AG10803 (cell line): ENCODE data around the gene CXCR2.

ENCODE experiments used
- DNase-seq: peaks from one replicate; pipeline ENCODE4 v3.0.0; 2010; ENCODE audit warnings: low read depth
- H3K4me3 ChIP-seq: 2 replicates; pipeline ENCODE4 v1.5.1; 2011; ENCODE audit warnings: mild to moderate bottlenecking, low read length, control low read depth
- TF ChIP-seq, protein P1 (sequence below): conservative IDR thresholded peaks from 2 replicates; pipeline ENCODE4 v1.5.1; 2011; ENCODE audit warnings: mild to moderate bottlenecking, low read length, control low read depth, inconsistent platforms

The CXCR2 gene

DNA sequence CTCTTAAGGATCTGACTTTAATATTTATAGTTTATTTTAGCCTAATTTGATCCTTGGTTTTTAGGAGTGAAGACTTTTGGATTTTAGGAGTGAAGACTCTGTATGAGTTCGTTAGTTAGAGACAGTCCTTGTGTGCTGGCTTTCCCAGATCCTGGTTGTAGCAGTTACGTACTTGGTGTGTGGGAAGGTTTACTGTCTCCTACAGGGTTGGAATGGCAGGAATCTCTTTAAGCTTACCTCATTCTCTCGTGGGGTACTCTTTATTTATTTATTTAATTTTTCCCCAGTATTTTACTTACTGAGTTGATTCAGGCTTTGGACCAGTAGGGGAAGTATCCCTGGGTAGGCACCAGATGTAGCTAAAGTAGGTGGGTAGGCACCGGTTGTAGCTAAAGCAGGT, 1.8 kb upstream of the CXCR2 start:
- no peak overlapping the region for H3K4me3 ChIP-seq
- DNase-seq = no peak
- TF ChIP-seq, protein P1, sequence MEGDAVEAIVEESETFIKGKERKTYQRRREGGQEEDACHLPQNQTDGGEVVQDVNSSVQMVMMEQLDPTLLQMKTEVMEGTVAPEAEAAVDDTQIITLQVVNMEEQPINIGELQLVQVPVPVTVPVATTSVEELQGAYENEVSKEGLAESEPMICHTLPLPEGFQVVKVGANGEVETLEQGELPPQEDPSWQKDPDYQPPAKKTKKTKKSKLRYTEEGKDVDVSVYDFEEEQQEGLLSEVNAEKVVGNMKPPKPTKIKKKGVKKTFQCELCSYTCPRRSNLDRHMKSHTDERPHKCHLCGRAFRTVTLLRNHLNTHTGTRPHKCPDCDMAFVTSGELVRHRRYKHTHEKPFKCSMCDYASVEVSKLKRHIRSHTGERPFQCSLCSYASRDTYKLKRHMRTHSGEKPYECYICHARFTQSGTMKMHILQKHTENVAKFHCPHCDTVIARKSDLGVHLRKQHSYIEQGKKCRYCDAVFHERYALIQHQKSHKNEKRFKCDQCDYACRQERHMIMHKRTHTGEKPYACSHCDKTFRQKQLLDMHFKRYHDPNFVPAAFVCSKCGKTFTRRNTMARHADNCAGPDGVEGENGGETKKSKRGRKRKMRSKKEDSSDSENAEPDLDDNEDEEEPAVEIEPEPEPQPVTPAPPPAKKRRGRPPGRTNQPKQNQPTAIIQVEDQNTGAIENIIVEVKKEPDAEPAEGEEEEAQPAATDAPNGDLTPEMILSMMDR = no peak

DNA sequence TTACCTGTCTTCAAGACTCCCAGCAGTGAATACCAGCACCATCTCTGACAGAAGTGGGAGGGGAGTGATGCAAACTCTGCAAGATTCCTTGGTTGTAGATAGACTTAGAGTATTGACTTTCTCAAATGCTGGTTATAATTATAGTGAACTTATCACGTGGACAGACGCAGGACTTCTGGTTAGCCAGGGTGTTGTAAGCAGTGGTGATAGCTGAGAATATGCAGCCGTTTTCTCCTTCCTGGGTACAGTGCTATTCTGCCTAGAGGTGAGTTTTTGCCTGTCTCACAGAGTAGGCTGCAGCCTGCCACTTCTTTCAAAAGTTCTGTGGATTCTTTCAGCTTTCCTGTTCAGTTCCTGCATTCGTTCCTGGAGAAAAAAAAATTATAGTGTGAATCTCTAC, 733 bp upstream of the CXCR2 start:
- TF ChIP-seq, protein P1 = no peak
- DNase-seq = peak; percentile 4

DNA sequence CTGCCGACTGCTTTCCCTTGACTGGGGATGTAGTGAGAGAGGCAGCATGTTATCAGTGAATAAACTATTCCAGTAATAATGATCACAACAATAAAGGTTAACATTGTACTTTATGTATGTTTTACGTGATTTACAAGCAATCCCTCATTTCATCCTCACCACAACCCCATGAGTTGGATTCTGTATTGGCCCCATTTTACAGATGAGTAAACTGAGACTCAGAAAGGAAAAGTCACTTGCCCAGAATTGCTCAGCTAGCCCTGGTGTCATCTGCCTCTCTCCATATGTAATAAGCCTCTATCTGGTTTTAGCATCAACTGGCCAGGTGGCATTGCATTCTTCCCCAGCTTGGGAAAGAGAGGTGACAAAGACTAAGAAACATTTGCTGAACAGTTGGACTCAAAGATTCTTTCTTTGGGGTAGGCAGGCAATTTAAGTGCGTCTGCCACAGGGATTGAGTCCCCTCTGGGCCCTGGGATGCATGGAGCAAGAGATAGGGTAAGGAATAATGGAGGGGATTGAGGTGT, 2.2 kb downstream of the CXCR2 start:
- no peak overlapping the region for H3K4me3 ChIP-seq
- no peak for DNase-seq
- TF ChIP-seq, protein P1 = no peak

More for the DNA sequence above, 733 bp upstream of the CXCR2 start:
- H3K4me3 ChIP-seq = no peak overlapping the region

DNA sequence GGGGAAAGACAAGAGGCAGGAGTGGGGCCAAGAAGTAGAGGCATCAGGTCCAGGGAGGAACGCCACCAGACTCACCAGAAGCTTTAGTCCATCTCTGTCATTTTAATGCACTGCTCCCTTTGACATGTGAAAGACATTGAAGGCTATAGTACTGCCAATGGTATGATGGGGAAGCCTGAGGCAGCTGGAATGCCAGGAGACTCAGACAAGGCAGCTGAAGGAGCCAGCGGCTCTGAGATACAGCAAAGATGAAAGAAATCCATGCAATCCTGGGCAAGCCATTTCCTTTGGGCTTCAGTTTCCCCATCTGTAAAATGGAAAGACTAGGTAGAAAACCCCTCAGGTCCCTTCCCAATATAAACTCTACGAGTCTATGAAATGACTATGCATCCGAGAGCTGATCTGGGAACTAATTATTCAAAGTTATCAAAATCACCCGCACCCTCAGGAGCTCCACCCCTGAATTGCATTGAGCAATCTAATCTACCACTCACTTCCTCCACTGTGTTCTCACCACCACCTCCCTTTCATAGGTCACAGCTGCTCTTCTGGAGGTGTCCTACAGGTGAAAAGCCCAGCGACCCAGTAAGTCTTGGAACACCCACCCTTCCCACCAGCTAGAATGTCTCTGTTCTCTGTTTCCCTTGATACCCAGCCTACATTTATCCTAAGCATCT, 3.1 kb downstream of the CXCR2 start:
- no peak overlapping the region for H3K4me3 ChIP-seq
- DNase-seq = no peak
- TF ChIP-seq, protein P1 = no peak

DNA sequence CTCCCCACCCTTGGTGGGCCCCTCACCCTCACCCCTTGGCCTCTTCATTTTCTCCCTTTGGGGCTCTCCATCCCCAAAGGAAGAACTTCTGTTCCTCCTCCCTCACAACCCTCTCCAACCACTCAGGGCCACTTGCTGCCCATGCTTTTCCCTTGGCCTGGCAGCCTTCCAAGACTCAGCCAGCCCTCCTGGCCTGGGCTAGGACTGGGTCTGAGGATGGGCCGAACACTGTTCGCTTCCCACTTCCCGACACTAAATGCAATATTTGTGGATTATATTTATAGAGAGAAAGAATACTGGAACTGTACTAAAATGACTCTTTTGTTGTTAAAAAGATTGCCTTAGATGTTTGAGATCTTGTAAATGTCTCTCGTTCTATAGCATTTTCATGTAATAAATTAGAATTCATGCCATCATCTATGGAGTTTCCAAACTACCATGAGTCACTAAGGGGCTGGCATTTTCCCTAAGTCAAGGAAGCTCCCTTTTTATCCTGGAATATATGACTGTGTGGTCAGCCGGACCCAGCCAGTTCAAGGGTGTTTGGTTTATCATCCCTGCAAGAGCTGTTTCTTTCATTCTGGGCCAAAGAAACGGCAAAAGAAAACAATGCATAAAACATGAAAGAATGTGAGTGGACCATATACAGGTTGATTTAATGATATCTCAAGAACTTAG, 3.8 kb downstream of the CXCR2 start:
- DNase-seq = no peak
- TF ChIP-seq, protein P1 = no peak

DNA sequence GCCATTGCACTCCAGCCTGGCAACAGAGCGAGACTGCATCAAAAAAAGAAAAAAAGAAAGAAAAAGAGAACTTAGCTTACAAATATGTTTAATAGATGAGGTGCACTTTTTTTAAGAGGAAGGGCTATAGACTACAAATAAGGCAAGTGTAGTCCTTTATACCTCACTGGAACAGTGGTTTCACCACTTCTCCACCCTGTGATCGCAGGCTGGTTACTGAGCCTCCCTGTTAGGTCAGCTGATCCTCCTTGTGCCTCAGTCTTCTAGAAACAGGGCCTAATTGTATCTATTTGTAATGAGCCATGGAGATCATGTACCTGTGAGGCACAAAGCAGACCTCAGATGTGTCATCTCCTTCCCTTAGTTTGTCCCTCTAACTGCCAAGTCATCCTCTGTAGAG, 4.5 kb downstream of the CXCR2 start:
- TF ChIP-seq, protein P1 = no peak
- no peak overlapping the region for H3K4me3 ChIP-seq
- no peak for DNase-seq

More for the DNA sequence above, 3.8 kb downstream of the CXCR2 start:
- H3K4me3 ChIP-seq = no peak overlapping the region

DNA sequence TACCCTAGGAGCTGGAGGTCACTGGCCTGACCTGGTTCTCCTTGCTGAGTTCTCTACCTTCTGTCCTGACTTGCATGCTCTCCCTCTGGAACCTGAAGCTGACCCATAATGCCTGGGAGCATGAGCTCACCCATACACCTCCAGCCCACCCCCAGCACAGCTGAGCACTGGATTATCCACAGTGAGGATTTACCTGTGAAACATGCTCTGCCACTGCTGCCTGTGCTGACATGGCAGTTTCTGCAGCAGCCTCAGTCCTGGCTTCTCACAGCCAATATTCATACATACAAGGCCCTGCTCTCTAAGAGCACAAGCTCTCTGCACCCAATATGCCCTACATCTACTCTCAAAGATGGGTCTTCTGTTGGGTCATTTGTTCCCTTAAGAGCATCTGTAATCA, 5.0 kb downstream of the CXCR2 start:
- TF ChIP-seq, protein P1 = no peak
- DNase-seq = no peak
- no peak overlapping the region for H3K4me3 ChIP-seq
